AG04450 (cell line): Measurements from ENCODE around the gene MPST. TPM values are rescaled to one million over a fixed set of nuclear protein-coding genes. Genes with fewer than 3 reads are reported as not detected.

ENCODE experiments used
- CTCF ChIA-PET: fragments of 300-600, 350-600 bp; formaldehyde crosslinking; extraction: SDS; loops from one replicate; lab custom pipeline; 2022; ENCODE audit warnings: antibody characterized with exemption, inconsistent platforms; lab: Charles Lee
- POLR2A ChIA-PET: fragments of 350-600 bp; formaldehyde crosslinking; extraction: SDS; loops from one replicate; lab custom pipeline; 2021; ENCODE audit warnings: antibody characterized with exemption, inconsistent platforms; lab: Yijun Ruan, JAX
- DNase-seq: peaks from one replicate; pipeline ENCODE4 v3.0.0-alpha.2; 2011; ENCODE audit warnings: low read depth, low spot score
- H3K27ac ChIP-seq: one replicate; pipeline ENCODE4 v1.5.1; 2012; ENCODE audit warnings: low read depth, low read length, control low read depth
- H3K27me3 ChIP-seq: one replicate; pipeline ENCODE4 v1.6.0; 2012; ENCODE audit warnings: low read length; ENCODE audit not compliant: control insufficient read depth, insufficient read depth
- H3K4me3 ChIP-seq: 2 replicates; pipeline ENCODE4 v1.5.1; 2011; ENCODE audit warnings: mild to moderate bottlenecking, low read depth, low read length, control low read depth
- H3K9me3 ChIP-seq: 2 replicates; pipeline ENCODE4 v1.5.1; 2012; ENCODE audit warnings: low read length; ENCODE audit not compliant: control insufficient read depth, insufficient read depth
- CTCF ChIP-seq: IDR thresholded peaks from 2 replicates; pipeline ENCODE4 v1.5.1; 2011; ENCODE audit warnings: low read depth, low read length, control low read depth, inconsistent platforms
- polyA plus RNA-seq: library from polyadenylated mRNA; depleted of rRNA; stranded (reverse); fragments of >200 nt; gene quantifications from 2 replicates; pipeline ENCODE4 v1.2.3, GENCODE V29; 2011

Gene MPST
- polyA plus RNA-seq, 1 experiment = 33.3 TPM

- ChIA-PET POLR2A (no interaction called here), CTCF (no interaction called here)
- Histone ChIP-seq H3K27me3 (peaks cover 12% of the 10 kb centered on the region), H3K27ac (no peak overlapping the region), H3K4me3 (no peak overlapping the region), H3K9me3 (no peaks in the 10 kb centered on the region)
- TF ChIP-seq CTCF = no peak
- DNase-seq = no peak
Measured at GRCh38 chr22:37063431-37064420, 44.2 kb downstream of the MPST start.

- no peak for DNase-seq
- H3K27ac ChIP-seq = no peak overlapping the region
- H3K9me3 ChIP-seq = no peaks in the 10 kb centered on the region
- H3K4me3 ChIP-seq = no peak overlapping the region
- H3K27me3 ChIP-seq = peaks cover 19% of the 10 kb centered on the region
- ChIA-PET CTCF (no interaction called here), POLR2A (no interaction called here)
- no peak for TF ChIP-seq CTCF
Measured at GRCh38 chr22:37064553-37064952, 45.0 kb downstream of the MPST start.

GRCh38 chr22:37065180-37065579 lies 45.6 kb downstream of the MPST start:
- peaks cover 25% of the 10 kb centered on the region for H3K27me3 ChIP-seq
- no peak overlapping the region for H3K27ac ChIP-seq
- ChIA-PET POLR2A (no interaction called here), CTCF (no interaction called here)
- DNase-seq = no peak
- no peak overlapping the region for H3K4me3 ChIP-seq
- no peaks in the 10 kb centered on the region for H3K9me3 ChIP-seq
- no peak for TF ChIP-seq CTCF

- Histone ChIP-seq H3K27me3 (peaks cover 32% of the 10 kb centered on the region), H3K9me3 (no peaks in the 10 kb centered on the region), H3K27ac (no peak overlapping the region), H3K4me3 (no peak overlapping the region)
- CTCF ChIA-PET = no interaction called here
- POLR2A ChIA-PET = no interaction called here
- no peak for DNase-seq
- TF ChIP-seq CTCF = no peak
Measured at GRCh38 chr22:37065961-37066360, 46.4 kb downstream of the MPST start.

- TF ChIP-seq CTCF = no peak
- Histone ChIP-seq H3K27me3 (peaks cover 33% of the 10 kb centered on the region), H3K27ac (no peak overlapping the region), H3K9me3 (no peaks in the 10 kb centered on the region), H3K4me3 (no peak overlapping the region)
- no peak for DNase-seq
- ChIA-PET CTCF (no interaction called here), POLR2A (no interaction called here)
Measured at GRCh38 chr22:37067428-37067827, 47.9 kb downstream of the MPST start.
